Measurements from ENCODE around the gene SLC38A2.

GRCh38 chr12:46364300-46364696 lies 8.3 kb downstream of the SLC38A2 start:
- TF ChIP-seq CTCF (conservative IDR thresholded peaks at IDR 0.05; ENCODE audit: low read length) (no peak), EZH2phosphoT487 (IDR thresholded peaks at IDR 0.05; ENCODE audit: borderline replicate concordance, low read depth, low read length) (no peak)
